ENCODE measurements around the gene SLC2A8. TPM values are rescaled to one million over a fixed set of nuclear protein-coding genes. Genes with fewer than 3 reads are reported as not detected.

Gene SLC2A8
- total RNA-seq (100 to 1,000 TPM in 1 of 9 donors, 10 to 100 TPM in 8; 35.2 to 121 (median 67.6) TPM), polyA plus RNA-seq (10 to 100 TPM; 17.1 to 66.6 (median 54.1) TPM)
- long read RNA-seq, donor 1, partial matches to known transcripts, result 5 of 9 reads
- long read RNA-seq, donor 1, other reads (novel, unspliced or antisense), result 0 of 9 reads
- long read RNA-seq, donor 2, partial matches to known transcripts, result 0 of 5 reads
- long read RNA-seq, donor 2, other reads (novel, unspliced or antisense), result 0 of 5 reads
- long read RNA-seq, donor 3, transcript SLC2A8-203 (10 exons, 2,172 nt), result major isoform, 12 of 40 reads
- long read RNA-seq, donor 3, partial matches to known transcripts, result 25 of 40 reads
- long read RNA-seq, donor 3, other reads (novel, unspliced or antisense), result 0 of 40 reads
- long read RNA-seq, donor 4, transcript SLC2A8-203 (10 exons, 2,172 nt), result major isoform, 27 of 68 reads
- long read RNA-seq, donor 4, transcript SLC2A8-215 (8 exons, 1,763 nt), result minor isoform, 6 of 68 reads
- long read RNA-seq, donor 4, partial matches to known transcripts, result 13 of 68 reads
- long read RNA-seq, donor 4, other reads (novel, unspliced or antisense), result 17 of 68 reads
- long read RNA-seq, donor 5, transcript SLC2A8-203 (10 exons, 2,172 nt), result major isoform, 94 of 218 reads
- long read RNA-seq, donor 5, transcript SLC2A8-215 (8 exons, 1,763 nt), result minor isoform, 5 of 218 reads
- long read RNA-seq, donor 5, partial matches to known transcripts, result 15 of 218 reads
- long read RNA-seq, donor 5, other reads (novel, unspliced or antisense), result 98 of 218 reads
- long read RNA-seq, donor 6, transcript SLC2A8-203 (10 exons, 2,172 nt), result major isoform, 6 of 20 reads
- long read RNA-seq, donor 6, partial matches to known transcripts, result 3 of 20 reads
- long read RNA-seq, donor 6, other reads (novel, unspliced or antisense), result 7 of 20 reads
- long read RNA-seq, donor 7, partial matches to known transcripts, result 0 of 3 reads
- long read RNA-seq, donor 7, other reads (novel, unspliced or antisense), result 0 of 3 reads
- long read RNA-seq, donor 8, transcript SLC2A8-203 (10 exons, 2,172 nt), result major isoform, 7 of 21 reads
- long read RNA-seq, donor 8, partial matches to known transcripts, result 14 of 21 reads
- long read RNA-seq, donor 8, other reads (novel, unspliced or antisense), result 0 of 21 reads
- long read RNA-seq, donor 9, partial matches to known transcripts, result 0 of 4 reads
- long read RNA-seq, donor 9, other reads (novel, unspliced or antisense), result 0 of 4 reads
- long read RNA-seq, donor 10, transcript SLC2A8-203 (10 exons, 2,172 nt), result major isoform, 5 of 6 reads
- long read RNA-seq, donor 10, partial matches to known transcripts, result 0 of 6 reads
- long read RNA-seq, donor 10, other reads (novel, unspliced or antisense), result 0 of 6 reads

GRCh38 chr9:127396808-127397645, at the start of gene SLC2A8:
TSS of gene SLC2A8 (plus strand) at chr9:127397169. CDS start at chr9:127397231, 62 bp downstream.
- TF ChIP-seq POLR2A (IDR thresholded peaks at IDR 0.05) (peak; percentile 92 to 96), CTCF (IDR thresholded peaks at IDR 0.05) (peak in 3 of 6 experiments; percentile 27 to 44 (median 29))
- WGBS, 4 donors, result 0 to 1% (median 1%) methylated on average over 11 to 87 of the region's 87 CpGs
- peaks cover 0 to 20% of the 10 kb centered on the region in 2 donors for H3K36me3 ChIP-seq (replicated peaks in 1 of 2)
- H3K4me1 ChIP-seq (replicated peaks in 1 of 2), result peaks cover 13 to 17% of the 10 kb centered on the region in 2 donors
- intact Hi-C loops (cut with DNase I), result no loop called here
- no peaks in the 10 kb centered on the region for H3K27me3 ChIP-seq
- peak within 1 kb of the TSS; percentile 86 to 96 (median 91) for H3K27ac ChIP-seq
- peak within 1 kb of the TSS; percentile 23 to 72 (median 72) for H3K4me3 ChIP-seq
- DNase-seq, result peak; percentile 99 to 100 (median 99)
- H3K9me3 ChIP-seq (replicated peaks in 1 of 3), result no peaks in the 10 kb centered on the region

GRCh38 chr9:127347831-127348776, 48.9 kb upstream of the SLC2A8 start:
- Histone ChIP-seq H3K4me1 (replicated peaks in 1 of 2) (no peaks in the 10 kb centered on the region), H3K36me3 (replicated peaks in 1 of 2) (peaks cover 0 to 23% of the 10 kb centered on the region in 2 donors), H3K27me3 (no peaks in the 10 kb centered on the region), H3K27ac (no peak overlapping the region), H3K4me3 (no peak overlapping the region), H3K9me3 (replicated peaks in 1 of 3) (no peaks in the 10 kb centered on the region)
- peak in 4 of 7 donors; percentile 25 to 64 (median 33) for DNase-seq
- WGBS, 4 donors, result 65 to 78% (median 68%) methylated on average over 8 of the region's 8 CpGs
- intact Hi-C loops (cut with DNase I), result no loop called here
- TF ChIP-seq CTCF (IDR thresholded peaks at IDR 0.05) (peak; percentile 33 to 70 (median 46)), POLR2A (IDR thresholded peaks at IDR 0.05) (no peak)

- DNase-seq, result no peak
- no peak overlapping the region for H3K27ac ChIP-seq
- intact Hi-C loops (cut with DNase I), result no loop called here
- TF ChIP-seq POLR2A (IDR thresholded peaks at IDR 0.05), result no peak
- no peak for TF ChIP-seq CTCF (IDR thresholded peaks at IDR 0.05)
- no peaks in the 10 kb centered on the region for H3K4me1 ChIP-seq (replicated peaks in 1 of 2)
- no peak overlapping the region for H3K4me3 ChIP-seq
- H3K9me3 ChIP-seq (replicated peaks in 1 of 3), result no peaks in the 10 kb centered on the region
- peaks cover 0 to 15% of the 10 kb centered on the region in 2 donors for H3K36me3 ChIP-seq (replicated peaks in 1 of 2)
- WGBS, 4 donors, result 89 to 94% (median 93%) methylated on average over 12 of the region's 12 CpGs
- no peaks in the 10 kb centered on the region for H3K27me3 ChIP-seq
Measured at GRCh38 chr9:127349483-127350113, 47.4 kb upstream of the SLC2A8 start.

Measured in adrenal gland (tissue), 19 donors.